ENCODE results near the gene NAALADL2.

DNA sequence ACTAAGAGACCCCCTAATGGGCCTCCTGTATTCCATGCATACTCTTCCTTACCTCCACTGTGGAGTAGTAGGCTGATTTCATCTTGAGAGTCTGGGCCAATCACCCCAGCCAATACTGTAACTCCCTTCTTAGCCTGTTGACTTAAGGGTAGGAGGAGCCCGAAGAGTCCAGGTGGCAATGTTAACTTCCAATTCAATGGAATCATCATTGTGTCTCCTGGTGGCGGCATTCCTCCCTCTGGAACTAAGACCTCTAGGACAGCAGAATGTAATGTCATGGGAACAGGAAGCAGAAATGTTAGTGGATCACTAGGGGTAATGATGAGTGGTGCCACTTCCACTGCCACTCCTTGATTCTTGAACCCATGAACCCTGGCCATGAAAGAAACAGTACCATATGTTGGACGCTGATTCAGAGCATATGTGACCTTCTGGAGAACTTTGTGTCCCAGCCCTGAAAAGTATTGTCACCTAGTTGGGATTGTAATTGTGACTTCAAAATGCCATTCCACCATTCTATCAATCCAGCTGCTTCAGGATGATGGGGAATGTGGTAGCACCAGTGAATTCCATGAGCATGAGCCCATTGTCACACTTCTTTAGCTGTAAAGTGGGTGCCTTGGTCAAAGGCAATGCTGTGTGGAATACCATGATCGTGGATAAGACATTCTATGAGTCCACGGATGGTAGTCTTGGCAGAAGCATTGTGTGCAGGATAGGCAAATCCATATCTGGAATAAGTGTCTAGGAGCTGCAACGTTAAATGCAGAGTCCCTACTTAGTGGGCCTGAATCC lies 24.9 kb downstream of the NAALADL2 start:
- TF ChIP-seq, protein P1, sequence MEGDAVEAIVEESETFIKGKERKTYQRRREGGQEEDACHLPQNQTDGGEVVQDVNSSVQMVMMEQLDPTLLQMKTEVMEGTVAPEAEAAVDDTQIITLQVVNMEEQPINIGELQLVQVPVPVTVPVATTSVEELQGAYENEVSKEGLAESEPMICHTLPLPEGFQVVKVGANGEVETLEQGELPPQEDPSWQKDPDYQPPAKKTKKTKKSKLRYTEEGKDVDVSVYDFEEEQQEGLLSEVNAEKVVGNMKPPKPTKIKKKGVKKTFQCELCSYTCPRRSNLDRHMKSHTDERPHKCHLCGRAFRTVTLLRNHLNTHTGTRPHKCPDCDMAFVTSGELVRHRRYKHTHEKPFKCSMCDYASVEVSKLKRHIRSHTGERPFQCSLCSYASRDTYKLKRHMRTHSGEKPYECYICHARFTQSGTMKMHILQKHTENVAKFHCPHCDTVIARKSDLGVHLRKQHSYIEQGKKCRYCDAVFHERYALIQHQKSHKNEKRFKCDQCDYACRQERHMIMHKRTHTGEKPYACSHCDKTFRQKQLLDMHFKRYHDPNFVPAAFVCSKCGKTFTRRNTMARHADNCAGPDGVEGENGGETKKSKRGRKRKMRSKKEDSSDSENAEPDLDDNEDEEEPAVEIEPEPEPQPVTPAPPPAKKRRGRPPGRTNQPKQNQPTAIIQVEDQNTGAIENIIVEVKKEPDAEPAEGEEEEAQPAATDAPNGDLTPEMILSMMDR (IDR thresholded peaks at IDR 0.05) = no peak
- TF ChIP-seq POLR2A (IDR thresholded peaks at IDR 0.05) = no peak
